CD4-positive, alpha-beta T cell treated with Interleukin-10 for 1 hour (primary cell): ENCODE results near the gene LCE1E.

Experiments used
- DNase-seq: peaks from one replicate; pipeline ENCODE4 v3.0.0-alpha.2; 2020

Gene LCE1E

DNA sequence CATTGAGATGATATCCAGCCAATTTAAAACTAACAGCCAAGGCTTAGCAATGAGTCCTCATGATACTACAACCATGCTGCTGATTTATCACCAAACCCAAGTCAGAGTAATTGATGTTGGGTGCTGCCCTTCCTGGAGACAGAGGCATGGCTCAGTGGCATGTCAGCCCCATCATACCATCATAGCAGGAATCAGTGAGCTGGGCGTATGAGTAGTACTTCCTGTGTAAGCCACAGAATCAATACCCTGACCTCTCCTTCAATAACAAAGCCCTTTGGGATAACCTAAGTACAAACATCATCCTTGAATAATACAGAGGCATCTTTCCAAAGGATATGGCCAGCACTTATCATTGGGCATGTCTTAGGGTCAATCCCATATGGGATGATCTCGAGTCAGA, 3.0 kb upstream of the LCE1E start:
- DNase-seq, result no peak

GRCh38 chr1:152795686-152796085, 9.6 kb downstream of the LCE1E start:
- no peak for DNase-seq

- no peak for DNase-seq
Measured at GRCh38 chr1:152796421-152796820, 10.4 kb downstream of the LCE1E start, which contains the start of gene LCE1D. Gene LCE1D, plus strand, starts transcription at chr1:152796721. Its CDS starts 1,074 bp downstream, at chr1:152797795.

DNA sequence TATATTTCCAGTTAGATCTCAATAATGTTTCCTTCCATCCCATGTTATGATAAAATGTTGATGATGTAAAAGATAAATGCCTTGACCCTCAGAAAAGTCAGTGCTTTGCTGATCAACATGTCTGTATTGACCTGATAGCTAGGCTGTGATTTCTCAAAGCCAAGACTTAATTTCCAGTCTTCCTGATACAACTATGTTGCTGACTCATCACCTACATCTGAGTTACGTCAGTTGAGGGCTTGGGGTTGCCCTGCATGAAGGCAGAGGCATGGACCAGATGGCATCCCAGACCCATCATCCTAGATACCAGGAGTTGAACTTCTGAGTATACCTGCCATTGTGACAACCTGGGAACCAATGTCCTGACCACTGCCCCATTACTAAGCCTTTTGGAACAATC, 15.3 kb downstream of the LCE1E start:
- no peak for DNase-seq

- no peak for DNase-seq
Measured at GRCh38 chr1:152806576-152806975, 20.5 kb downstream of the LCE1E start, which contains the start of gene LCE1C. Gene LCE1C, minus strand, starts transcription at chr1:152806651. Its CDS starts 1,173 bp downstream, at chr1:152805478.

DNA sequence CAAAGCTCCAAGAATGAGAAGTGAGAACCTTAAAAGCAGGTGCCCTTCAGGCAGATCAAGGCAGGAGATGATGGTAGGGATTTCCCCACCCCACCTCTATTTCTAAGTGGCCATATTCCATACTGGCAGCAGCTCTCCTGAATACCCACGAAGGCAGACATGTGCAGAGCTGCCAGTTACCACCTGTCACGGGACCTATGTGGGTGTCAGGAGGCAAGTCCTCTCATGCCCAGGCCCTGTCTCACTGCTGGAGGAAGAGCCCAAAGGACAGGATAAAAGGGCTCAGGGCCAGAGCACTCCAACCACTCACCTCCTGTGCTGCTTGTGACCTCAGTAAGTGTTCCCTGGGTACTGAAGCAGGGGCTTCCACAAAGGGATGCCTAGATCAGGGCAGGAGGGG, 25.0 kb downstream of the LCE1E start:
- no peak for DNase-seq

GRCh38 chr1:152811671-152812070, 25.6 kb downstream of the LCE1E start, which contains the start of gene LCE1B:
Gene LCE1B, plus strand, starts transcription at chr1:152811971. Its CDS starts 476 bp downstream, at chr1:152812447.
- DNase-seq, result no peak

DNA sequence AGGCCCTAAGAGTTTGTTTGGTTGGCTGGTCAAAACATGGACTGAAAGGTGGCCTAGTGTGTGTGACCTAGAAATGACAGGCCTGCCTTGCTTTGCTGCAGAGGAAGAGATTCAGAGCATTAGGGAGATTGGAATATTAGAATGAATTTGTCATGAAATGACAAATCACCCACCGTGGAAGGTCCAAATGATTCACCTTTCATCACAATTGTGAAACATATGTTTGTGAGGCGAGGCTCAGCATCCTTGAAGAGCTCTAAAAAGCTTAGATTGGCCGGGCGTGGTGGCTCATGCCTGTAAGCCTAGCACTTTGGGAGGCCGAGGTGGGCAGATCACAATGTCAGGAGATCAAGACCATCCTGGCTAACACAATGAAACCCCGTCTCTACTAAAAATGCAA, 31.3 kb downstream of the LCE1E start:
- DNase-seq, result no peak

DNA sequence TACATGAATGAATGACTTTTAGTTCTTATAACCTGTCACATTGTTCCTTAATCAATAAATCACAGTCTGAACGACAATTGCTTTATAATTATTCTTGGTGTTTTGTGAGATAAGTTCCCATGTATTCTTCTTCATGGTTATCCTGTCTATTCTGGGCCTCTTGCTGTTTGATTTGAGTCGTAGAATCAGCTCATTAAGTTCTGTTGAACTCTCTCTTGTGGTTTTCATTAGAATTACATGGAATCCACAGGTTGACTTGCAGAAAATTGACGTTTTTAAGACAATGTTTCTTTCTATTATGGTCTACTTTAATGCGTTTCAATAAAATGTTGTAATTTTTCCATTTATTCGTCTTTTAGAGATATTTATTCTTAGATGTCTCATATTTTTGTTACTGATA, 37.2 kb downstream of the LCE1E start:
- DNase-seq, result no peak

- DNase-seq, result no peak
Measured at GRCh38 chr1:152824964-152825363, 38.9 kb downstream of the LCE1E start.

GRCh38 chr1:152827173-152827572, 41.1 kb downstream of the LCE1E start, which contains the start of gene LCE1A:
Gene LCE1A, plus strand, starts transcription at chr1:152827473. Its CDS starts 0 bp downstream, at chr1:152827473.
- DNase-seq, result no peak

- no peak for DNase-seq
Measured at GRCh38 chr1:152836870-152837269, 50.8 kb downstream of the LCE1E start.
